Putamen (tissue), 1 donor: Measurements from ENCODE around the gene HBP1.
"Not testable (repeated sequence)": the region's sequence is repeated elsewhere in the genome, so short reads cannot be mapped to it uniquely, and the experiment has no call there.

Source experiments
- DNase-seq: peaks from one replicate; pipeline ENCODE4 v3.0.0-alpha.2; 2016; ENCODE audit warnings: low spot score

HBP1 gene

GRCh38 chr7:107168233-107169119 lies at the start of gene HBP1:
Gene HBP1 (plus strand): TSS chr7:107169003. CDS start chr7:107179894, 10,891 bp downstream.
- DNase-seq, result peak; percentile 100

GRCh38 chr7:107119376-107120105 lies 49.3 kb upstream of the HBP1 start:
- DNase-seq, result no peak

GRCh38 chr7:107122486-107122911 lies 46.3 kb upstream of the HBP1 start:
- no peak for DNase-seq

GRCh38 chr7:107123392-107123791 lies 45.4 kb upstream of the HBP1 start:
- DNase-seq, result no peak

- DNase-seq, result no peak
Observed at GRCh38 chr7:107125475-107125874, 43.3 kb upstream of the HBP1 start.

- DNase-seq, result no peak
Observed at GRCh38 chr7:107128217-107128616, 40.6 kb upstream of the HBP1 start.

GRCh38 chr7:107128748-107129147 lies 40.1 kb upstream of the HBP1 start:
- no peak for DNase-seq

GRCh38 chr7:107130487-107131220 lies 38.1 kb upstream of the HBP1 start:
- no peak for DNase-seq

GRCh38 chr7:107133396-107133795 lies 35.4 kb upstream of the HBP1 start:
- no peak for DNase-seq

- DNase-seq, result no peak
Observed at GRCh38 chr7:107138696-107139420, 29.9 kb upstream of the HBP1 start.

GRCh38 chr7:107143875-107144274 lies 24.9 kb upstream of the HBP1 start:
- DNase-seq, result not testable (repeated sequence)

- no peak for DNase-seq
Observed at GRCh38 chr7:107145067-107145838, 23.6 kb upstream of the HBP1 start.

GRCh38 chr7:107147464-107148393 lies 21.1 kb upstream of the HBP1 start:
- DNase-seq, result peak; percentile 39

GRCh38 chr7:107148721-107149120 lies 20.1 kb upstream of the HBP1 start:
- DNase-seq, result no peak

- no peak for DNase-seq
Observed at GRCh38 chr7:107149863-107150262, 18.9 kb upstream of the HBP1 start.

GRCh38 chr7:107150375-107151073 lies 18.3 kb upstream of the HBP1 start:
- peak; percentile 40 for DNase-seq

- no peak for DNase-seq
Observed at GRCh38 chr7:107151538-107151937, 17.3 kb upstream of the HBP1 start.

GRCh38 chr7:107152011-107152410 lies 16.8 kb upstream of the HBP1 start:
- no peak for DNase-seq

- no peak for DNase-seq
Observed at GRCh38 chr7:107154826-107155225, 14.0 kb upstream of the HBP1 start.
